HFF-Myc (cell line): Measurements from ENCODE around the gene CDH13.

Experiments
- DNase-seq: peaks from one replicate; pipeline ENCODE4 v3.0.0-alpha.2; 2011; ENCODE audit warnings: low read depth; ENCODE audit errors: extremely low read depth
- H3K4me3 ChIP-seq: replicated peaks from 2 replicates; pipeline ENCODE4 v1.5.1; 2011; ENCODE audit warnings: low read depth, mild to moderate bottlenecking, control low read depth, low read length
- TF ChIP-seq, protein P1 (sequence below): IDR thresholded peaks from 2 replicates; pipeline ENCODE4 v1.5.1; 2012; ENCODE audit warnings: mild to moderate bottlenecking, low read depth, low read length, control low read depth; ENCODE audit errors: missing control alignments

CDH13 gene

GRCh38 chr16:82874672-82875071, 247.9 kb downstream of the CDH13 start:
- H3K4me3 ChIP-seq = no peak overlapping the region
- DNase-seq = no peak
- TF ChIP-seq, protein P1, sequence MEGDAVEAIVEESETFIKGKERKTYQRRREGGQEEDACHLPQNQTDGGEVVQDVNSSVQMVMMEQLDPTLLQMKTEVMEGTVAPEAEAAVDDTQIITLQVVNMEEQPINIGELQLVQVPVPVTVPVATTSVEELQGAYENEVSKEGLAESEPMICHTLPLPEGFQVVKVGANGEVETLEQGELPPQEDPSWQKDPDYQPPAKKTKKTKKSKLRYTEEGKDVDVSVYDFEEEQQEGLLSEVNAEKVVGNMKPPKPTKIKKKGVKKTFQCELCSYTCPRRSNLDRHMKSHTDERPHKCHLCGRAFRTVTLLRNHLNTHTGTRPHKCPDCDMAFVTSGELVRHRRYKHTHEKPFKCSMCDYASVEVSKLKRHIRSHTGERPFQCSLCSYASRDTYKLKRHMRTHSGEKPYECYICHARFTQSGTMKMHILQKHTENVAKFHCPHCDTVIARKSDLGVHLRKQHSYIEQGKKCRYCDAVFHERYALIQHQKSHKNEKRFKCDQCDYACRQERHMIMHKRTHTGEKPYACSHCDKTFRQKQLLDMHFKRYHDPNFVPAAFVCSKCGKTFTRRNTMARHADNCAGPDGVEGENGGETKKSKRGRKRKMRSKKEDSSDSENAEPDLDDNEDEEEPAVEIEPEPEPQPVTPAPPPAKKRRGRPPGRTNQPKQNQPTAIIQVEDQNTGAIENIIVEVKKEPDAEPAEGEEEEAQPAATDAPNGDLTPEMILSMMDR = no peak

- TF ChIP-seq, protein P1 = no peak
- no peak overlapping the region for H3K4me3 ChIP-seq
- no peak for DNase-seq
Measured at GRCh38 chr16:82876951-82877350, 250.2 kb downstream of the CDH13 start.

DNA sequence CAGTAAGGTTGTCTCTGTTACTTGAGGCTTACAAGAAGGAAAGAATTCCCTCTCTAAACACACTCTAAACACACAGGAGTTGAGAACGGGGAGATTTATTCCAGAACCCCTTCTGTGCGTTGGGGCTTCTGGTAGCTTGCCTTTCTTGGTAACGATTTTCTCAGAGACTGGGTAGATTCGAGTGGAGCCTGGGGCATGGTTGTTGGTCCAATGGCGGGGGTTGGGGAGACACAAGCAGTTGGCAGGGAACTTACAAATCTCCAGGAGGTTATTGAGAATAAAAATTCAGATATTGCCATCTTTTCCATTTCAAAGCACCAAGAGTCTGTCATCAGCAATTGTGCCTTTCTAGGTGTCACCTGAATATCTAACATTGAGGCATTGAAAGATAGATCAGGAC, 251.7 kb downstream of the CDH13 start:
- TF ChIP-seq, protein P1 = no peak
- DNase-seq = no peak
- no peak overlapping the region for H3K4me3 ChIP-seq

GRCh38 chr16:82880346-82880745, 253.6 kb downstream of the CDH13 start:
- no peak overlapping the region for H3K4me3 ChIP-seq
- TF ChIP-seq, protein P1 = no peak
- DNase-seq = no peak

DNA sequence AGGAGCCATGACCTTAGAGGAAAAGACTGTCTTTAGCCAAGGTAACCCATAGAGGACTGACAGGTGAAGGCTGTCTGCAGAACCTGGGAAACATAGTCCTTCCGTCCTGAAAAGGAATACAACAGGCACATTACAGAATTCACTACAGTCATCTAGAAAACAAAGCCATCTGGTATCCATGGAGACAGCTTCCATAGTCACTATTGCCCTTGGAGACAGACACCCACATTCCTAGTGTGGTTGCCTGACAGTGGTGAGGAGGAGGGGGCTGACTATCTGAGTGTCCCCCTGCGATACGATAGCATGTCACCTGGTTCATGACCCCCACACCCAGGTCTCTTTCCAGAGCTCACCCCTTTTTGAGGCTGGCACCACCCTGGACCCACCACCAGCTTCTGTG, 254.7 kb downstream of the CDH13 start:
- no peak for DNase-seq
- TF ChIP-seq, protein P1 = no peak
- H3K4me3 ChIP-seq = no peak overlapping the region

DNA sequence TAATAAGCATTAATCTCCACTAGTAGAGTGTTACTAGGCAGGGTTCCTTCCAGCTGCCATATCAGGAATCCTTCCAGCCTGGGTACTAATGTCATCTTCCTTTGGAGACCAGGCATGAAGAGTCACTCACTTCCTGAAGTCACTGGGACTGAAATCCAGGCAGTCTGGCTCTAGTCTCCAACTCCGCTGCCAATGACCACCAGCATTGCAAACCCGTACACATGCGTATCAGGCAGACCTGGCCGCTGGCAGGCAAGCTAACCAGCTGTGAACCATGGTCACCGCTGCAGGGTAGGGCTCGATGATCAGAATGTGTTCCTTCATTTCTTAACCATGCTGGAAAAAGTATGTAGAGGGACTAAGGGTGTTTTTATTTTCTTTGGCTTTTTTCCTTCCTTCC, 255.5 kb downstream of the CDH13 start:
- TF ChIP-seq, protein P1 = no peak
- H3K4me3 ChIP-seq = no peak overlapping the region
- DNase-seq = no peak
